ENCODE data around the gene ZNF789. TPM values are rescaled to one million over a fixed set of nuclear protein-coding genes. Genes with fewer than 3 reads are reported as not detected.

The ZNF789 gene
- total and polyA plus RNA-seq, 2 donors (not counting 3 experiments of a cell fraction or from before 2014, with no cell fraction given): 11.6 to 21.6 TPM

GRCh38 chr7:99478464-99479440 lies 6.1 kb downstream of the ZNF789 start:
- Histone ChIP-seq H3K79me2 (ENCODE audit: control insufficient read depth, insufficient read depth, low read length) (peaks cover 41% of the 10 kb centered on the region), H3K9me3 (replicated peaks; ENCODE audit: control insufficient read depth, insufficient read depth, low read length) (no peaks in the 10 kb centered on the region), H3K27ac (ENCODE audit: insufficient read depth, low read depth, low read length) (no peak overlapping the region), H3K9ac (replicated peaks; ENCODE audit: extremely low read depth, insufficient read depth, low read length) (no peak overlapping the region), H3K4me1 (ENCODE audit: control insufficient read depth, extremely low read depth, insufficient read depth, low read length) (peaks cover 4% of the 10 kb centered on the region), H3K9me1 (replicated peaks; ENCODE audit: control insufficient read depth, extremely low read depth, insufficient read depth, low read length) (no peaks in the 10 kb centered on the region), H4K20me1 (replicated peaks; ENCODE audit: control insufficient read depth, extremely low read depth, insufficient read depth, low read length) (no peaks in the 10 kb centered on the region), H3K4me2 (ENCODE audit: insufficient read depth, low read length) (no peak overlapping the region), H2AFZ (ENCODE audit: low read depth, low read length) (no peak overlapping the region), H3K27me3 (ENCODE audit: control insufficient read depth in 2 of 2, insufficient read depth in 2 of 2, low read length in 2 of 2) (no peaks in the 10 kb centered on the region), H3K36me3 (ENCODE audit: control insufficient read depth in 2 of 2, extremely low read depth in 1 of 2, insufficient read depth in 2 of 2, low read length in 2 of 2) (peaks cover 0 to under 1% of the 10 kb centered on the region in 2 experiments), H3K4me3 (replicated peaks in 1 of 3; ENCODE audit: insufficient read depth in 1 of 3, low read depth in 1 of 3, low read length in 3 of 3) (no peak overlapping the region)
- BruUV-seq (replicated peaks): no TSS peak
- TF ChIP-seq MAX (IDR thresholded peaks at IDR 0.05; ENCODE audit: insufficient read depth, insufficient read length) (no peak), POLR2AphosphoS5 (IDR thresholded peaks at IDR 0.05; ENCODE audit: insufficient read depth, low read depth, low read length) (no peak), JUN (IDR thresholded peaks at IDR 0.05; ENCODE audit: borderline replicate concordance, insufficient read depth, insufficient read length, low read depth) (no peak), GATA2 (IDR thresholded peaks at IDR 0.05; ENCODE audit: insufficient read depth, insufficient read length, low read depth, low read length) (no peak), FOS (IDR thresholded peaks at IDR 0.05; ENCODE audit: borderline replicate concordance, insufficient read depth, low read length) (no peak), CTCF (IDR thresholded peaks at IDR 0.05; ENCODE audit: extremely low read depth in 1 of 2, insufficient read depth in 1 of 2, low read depth in 1 of 2, low read length in 2 of 2) (no peak), EZH2 (IDR thresholded peaks at IDR 0.05; ENCODE audit: borderline replicate concordance, low read depth, low read length, severe bottlenecking) (no peak), POLR2A (IDR thresholded peaks at IDR 0.05; ENCODE audit: low read depth, low read length) (no peak), MYC (IDR thresholded peaks at IDR 0.05; ENCODE audit: low read depth, low read length) (no peak)
- CTCF ChIA-PET: interaction anchor here (1.4 kb wide), 1 partner anchor 12 kb away, joined by 5 read pairs; no protein-coding TSS in a partner anchor
- POLR2A ChIA-PET: no interaction called here
- no peak for DNase-seq (ENCODE audit: low read depth, low spot score)
- dilution Hi-C loops (cut with MboI; ENCODE audit: extremely low pct_ligation_motif_present, low sequenced_read_pairs): no loop called here
- FAIRE-seq: no peak
- intact Hi-C loops (cut with micrococcal nuclease): no loop called here
